22Rv1 (cell line): ENCODE measurements around the gene CDH8.

Source experiments
- CTCF ChIP-seq: fragments of 450-650 bp; IDR thresholded peaks from 2 replicates; pipeline ENCODE4 v1.5.1; 2017; ENCODE audit warnings: mild to moderate bottlenecking
- ZFX ChIP-seq: fragments of 450-650 bp; IDR thresholded peaks from 2 replicates; pipeline ENCODE4 v1.6.1; 2017; ENCODE audit warnings: antibody characterized with exemption, borderline replicate concordance

DNA sequence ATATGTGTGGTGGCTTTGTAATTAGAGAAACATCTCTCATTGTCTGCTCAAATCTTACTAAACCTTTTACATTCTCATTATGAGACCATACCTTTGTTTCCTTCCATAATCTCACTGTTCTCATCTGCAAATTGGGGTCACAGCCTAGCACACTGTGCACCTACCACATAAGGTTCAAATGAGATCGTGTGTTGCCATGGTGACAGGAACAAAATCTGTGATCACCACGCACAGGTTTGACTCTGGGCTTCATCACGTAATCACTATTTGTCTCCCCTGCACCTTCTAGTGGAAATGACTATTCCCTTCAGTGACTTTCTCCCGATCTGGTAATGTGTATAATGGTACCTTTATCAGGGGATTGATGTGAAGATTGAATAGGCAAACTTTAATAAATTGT is 26.1 kb downstream of the CDH8 start:
- TF ChIP-seq CTCF (no peak), ZFX (no peak)
